Cerebellar nuclear complex (tissue), 1 donor: ENCODE measurements around the gene PERM1.
"Not testable (repeated sequence)": the region's sequence is repeated elsewhere in the genome, so short reads cannot be mapped to it uniquely, and the experiment has no call there.

Experiments used
- DNase-seq, 2 experiments: peaks; one replicate each; lab custom pipeline; 2025; lab: John Stamatoyannopoulos, UW

Gene PERM1

GRCh38 chr1:1014799-1015681 lies 33.1 kb upstream of the PERM1 start:
- no peak for DNase-seq

- DNase-seq: no peak
Observed at GRCh38 chr1:1013922-1014648, 32.2 kb upstream of the PERM1 start.

- DNase-seq: no peak
Observed at GRCh38 chr1:1013105-1013921, 31.4 kb upstream of the PERM1 start, which contains the start of gene ISG15. ISG15 (plus strand) TSS chr1:1013497; CDS start chr1:1013574, 77 bp downstream.

GRCh38 chr1:1012736-1013104 lies 30.8 kb upstream of the PERM1 start:
- not testable (repeated sequence) for DNase-seq

GRCh38 chr1:1011396-1011949 lies 29.6 kb upstream of the PERM1 start:
- no peak for DNase-seq

- not testable (repeated sequence) for DNase-seq
Observed at GRCh38 chr1:1010131-1010530, 28.2 kb upstream of the PERM1 start.

GRCh38 chr1:1006305-1007159 lies 24.6 kb upstream of the PERM1 start:
- DNase-seq: no peak

- DNase-seq: no peak
Observed at GRCh38 chr1:1005774-1006304, 23.9 kb upstream of the PERM1 start.

- no peak for DNase-seq
Observed at GRCh38 chr1:1004780-1005697, 23.1 kb upstream of the PERM1 start.

GRCh38 chr1:1004420-1004779 lies 22.5 kb upstream of the PERM1 start:
- DNase-seq: no peak

GRCh38 chr1:1003618-1004419 lies 21.9 kb upstream of the PERM1 start:
- no peak for DNase-seq

- DNase-seq: no peak
Observed at GRCh38 chr1:1001057-1001783, 19.3 kb upstream of the PERM1 start.

- no peak for DNase-seq
Observed at GRCh38 chr1:1000357-1001056, 18.6 kb upstream of the PERM1 start.

GRCh38 chr1:999725-1000356 lies 17.9 kb upstream of the PERM1 start, which contains the start of gene HES4:
HES4 (minus strand) TSS chr1:1000097; CDS start chr1:999973, 124 bp downstream.
- no peak for DNase-seq

- no peak for DNase-seq
Observed at GRCh38 chr1:998995-999724, 17.3 kb upstream of the PERM1 start.

- DNase-seq: no peak
Observed at GRCh38 chr1:998745-998994, 16.8 kb upstream of the PERM1 start.
